GM12801 (cell line): Measurements from ENCODE around the gene KDSR.

Source experiments
- CTCF ChIP-seq: IDR thresholded peaks from one replicate; pipeline ENCODE4 v1.5.1; 2011; ENCODE audit warnings: control low read depth; ENCODE audit not compliant: insufficient read length; ENCODE audit errors: extremely low read depth

KDSR gene

GRCh38 chr18:63320123-63320974 lies 46.7 kb downstream of the KDSR start:
- TF ChIP-seq CTCF: no peak

DNA sequence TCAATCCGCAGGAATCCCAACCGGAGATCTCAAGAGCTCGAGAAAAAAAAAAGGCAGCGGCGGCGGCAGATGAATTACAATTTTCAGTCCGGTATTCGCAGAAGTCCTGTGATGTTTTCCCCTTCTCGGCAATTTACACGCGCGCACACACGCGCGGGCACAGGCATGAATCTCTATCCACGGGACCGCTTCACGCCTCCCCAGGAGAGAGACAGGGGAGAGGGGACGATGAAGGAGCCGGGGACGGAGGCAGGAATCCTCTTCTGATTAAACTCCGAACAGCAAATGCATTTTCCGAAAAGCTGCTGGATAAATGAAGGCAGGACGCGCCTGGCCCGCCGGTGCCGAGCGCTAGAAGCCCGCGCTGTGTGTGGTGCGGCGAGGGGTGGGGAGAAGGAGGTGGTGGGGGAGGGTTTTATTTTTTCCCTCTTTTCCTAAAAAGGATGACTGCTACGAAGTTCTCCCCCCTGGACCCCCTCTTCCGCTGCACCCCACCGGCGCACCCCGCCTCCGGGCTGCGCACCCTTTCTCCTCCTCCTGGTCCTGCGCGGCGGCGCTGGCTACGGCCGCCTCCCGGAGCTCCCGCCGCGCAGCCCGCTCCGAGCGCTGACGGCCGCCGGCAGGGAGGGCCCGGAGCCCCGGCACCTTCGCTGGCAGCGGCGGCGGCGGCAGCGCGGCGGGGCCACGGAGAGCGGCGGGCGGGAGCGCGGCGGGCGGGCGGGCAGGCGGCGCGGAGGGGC lies 47.5 kb downstream of the KDSR start, which contains the start of gene BCL2:
Gene BCL2 (minus strand): TSS at position 387 of the 740 bp plus-strand sequence.
- TF ChIP-seq CTCF: no peak

- no peak for TF ChIP-seq CTCF
Measured at GRCh38 chr18:63318889-63319382, 48.1 kb downstream of the KDSR start.

DNA sequence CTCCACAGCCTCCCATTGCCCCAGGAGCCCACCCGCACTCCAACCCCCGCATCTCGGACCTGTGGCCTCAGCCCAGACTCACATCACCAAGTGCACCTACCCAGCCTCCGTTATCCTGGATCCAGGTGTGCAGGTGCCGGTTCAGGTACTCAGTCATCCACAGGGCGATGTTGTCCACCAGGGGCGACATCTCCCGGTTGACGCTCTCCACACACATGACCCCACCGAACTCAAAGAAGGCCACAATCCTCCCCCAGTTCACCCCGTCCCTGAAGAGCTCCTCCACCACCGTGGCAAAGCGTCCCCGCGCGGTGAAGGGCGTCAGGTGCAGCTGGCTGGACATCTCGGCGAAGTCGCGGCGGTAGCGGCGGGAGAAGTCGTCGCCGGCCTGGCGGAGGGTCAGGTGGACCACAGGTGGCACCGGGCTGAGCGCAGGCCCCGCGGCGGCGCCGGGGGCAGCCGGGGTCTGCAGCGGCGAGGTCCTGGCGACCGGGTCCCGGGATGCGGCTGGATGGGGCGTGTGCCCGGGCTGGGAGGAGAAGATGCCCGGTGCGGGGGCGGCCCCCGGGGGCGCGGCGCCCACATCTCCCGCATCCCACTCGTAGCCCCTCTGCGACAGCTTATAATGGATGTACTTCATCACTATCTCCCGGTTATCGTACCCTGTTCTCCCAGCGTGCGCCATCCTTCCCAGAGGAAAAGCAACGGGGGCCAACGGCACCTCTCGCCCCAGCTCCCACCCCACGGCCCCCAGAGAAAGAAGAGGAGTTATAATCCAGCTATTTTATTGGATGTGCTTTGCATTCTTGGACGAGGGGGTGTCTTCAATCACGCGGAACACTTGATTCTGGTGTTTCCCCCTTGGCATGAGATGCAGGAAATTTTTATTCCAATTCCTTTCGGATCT lies 48.8 kb downstream of the KDSR start:
- TF ChIP-seq CTCF: peak; percentile 47

- no peak for TF ChIP-seq CTCF
Measured at GRCh38 chr18:63317556-63317946, 49.5 kb downstream of the KDSR start.

- TF ChIP-seq CTCF: no peak
Measured at GRCh38 chr18:63316612-63317555, 50.1 kb downstream of the KDSR start.
